HepG2 (cell line): Measurements from ENCODE around the gene FAM219A. TPM values are rescaled to one million over a fixed set of nuclear protein-coding genes. Genes with fewer than 3 reads are reported as not detected.

ENCODE experiments used
- CBX5 ChIP-seq: sonication (generic); formaldehyde crosslinking; IDR thresholded peaks from 2 replicates; pipeline ENCODE4 v1.4.0; 2020; ENCODE audit warnings: missing genetic modification reagents, borderline replicate concordance
- GATAD1 ChIP-seq: IDR thresholded peaks from 2 replicates; pipeline ENCODE4 v1.6.1; 2016; ENCODE audit warnings: missing genetic modification reagents, missing compliant biosample characterization
- KLF15 ChIP-seq: sonication (generic); formaldehyde crosslinking; IDR thresholded peaks from 2 replicates; pipeline ENCODE4 v1.8.1; 2023; ENCODE audit warnings: borderline replicate concordance, mild to moderate bottlenecking, inconsistent platforms, missing genetic modification reagents, mixed read lengths
- PHF5A ChIP-seq: IDR thresholded peaks from one replicate; pipeline ENCODE4 v1.6.1; 2018; ENCODE audit warnings: low read depth, missing genetic modification reagents; ENCODE audit not compliant: unreplicated experiment
- POLR2AphosphoS5 ChIP-seq: IDR thresholded peaks from 2 replicates; pipeline ENCODE4 v1.6.1; 2012; ENCODE audit warnings: low read depth, low read length
- SNAPC2 ChIP-seq: sonication (generic); formaldehyde crosslinking; IDR thresholded peaks from 2 replicates; pipeline ENCODE4 v1.8.1; 2022; ENCODE audit warnings: mild to moderate bottlenecking, missing genetic modification reagents
- SOX5 ChIP-seq: IDR thresholded peaks from 2 replicates; pipeline ENCODE4 v1.6.1; 2016; ENCODE audit warnings: borderline replicate concordance
- ZBTB21 ChIP-seq: sonication (generic); formaldehyde crosslinking; IDR thresholded peaks from 2 replicates; pipeline ENCODE4 v1.4.0; 2020; ENCODE audit warnings: missing genetic modification reagents
- ZFP36L2 ChIP-seq: sonication (generic); formaldehyde crosslinking; IDR thresholded peaks from 2 replicates; pipeline ENCODE4 v1.4.0; 2020; ENCODE audit warnings: missing genetic modification reagents
- ZKSCAN8 ChIP-seq: IDR thresholded peaks from 2 replicates; pipeline ENCODE4 v1.6.1; 2016; ENCODE audit warnings: borderline replicate concordance, missing genetic modification reagents, missing compliant biosample characterization
- ZNF274 ChIP-seq: sonication (generic); formaldehyde crosslinking; IDR thresholded peaks from 2 replicates; pipeline ENCODE4 v1.5.1; 2020; ENCODE audit warnings: mild to moderate bottlenecking, missing genetic modification reagents
- ZSCAN29 ChIP-seq: sonication (generic); formaldehyde crosslinking; conservative IDR thresholded peaks from 2 replicates; pipeline ENCODE4 v1.4.0; 2020; ENCODE audit warnings: mild to moderate bottlenecking, missing genetic modification reagents
- polyA plus RNA-seq, 8 experiments: library from polyadenylated mRNA; depleted of rRNA in 3 of 8; stranded (reverse) in 7 of 8; unstranded in 1 of 8; fragments of >200 nt; fragmentation: Illumina TruSeq in 4 of 8; extraction: Trizol in 4 of 8; gene quantifications; 2 replicates each; pipeline versions ENCODE4 v1.2.1 to v1.2.3, GENCODE V29; 2011 to 2016; ENCODE audit warnings: low read depth in 4 of 8, missing spikeins in 1 of 8, mixed read lengths in 1 of 8; ENCODE audit not compliant: insufficient read depth in 1 of 8
- total RNA-seq, 5 experiments: library from RNA; depleted of rRNA; stranded (reverse); fragments of >200 nt; fragmentation: Illumina TruSeq; extraction: Trizol; gene quantifications; 2 replicates each; pipeline ENCODE4 v1.2.3, GENCODE V29; 2016; ENCODE audit warnings: low read depth in 1 of 5
- TF ChIP-seq, protein P1 (sequence below): sonication (generic); formaldehyde crosslinking; IDR thresholded peaks from 2 replicates; pipeline ENCODE4 v1.4.0; 2020; ENCODE audit warnings: missing genetic modification reagents
- TF ChIP-seq, protein P2 (sequence below): sonication (generic); formaldehyde crosslinking; IDR thresholded peaks from 2 replicates; pipeline ENCODE4 v1.4.0; 2020; ENCODE audit warnings: missing genetic modification reagents; ENCODE audit errors: not compliant biosample characterization
- TF ChIP-seq, protein P3 (sequence below): sonication (generic); formaldehyde crosslinking; IDR thresholded peaks from 2 replicates; pipeline ENCODE4 v1.5.1; 2020; ENCODE audit warnings: missing genetic modification reagents, mild to moderate bottlenecking, borderline replicate concordance

The FAM219A gene
- total and polyA plus RNA-seq, 2 of the 13 experiments (the other 11 are each of a cell fraction or from before 2014, with no cell fraction given), result 3.9 to 6.4 TPM

DNA sequence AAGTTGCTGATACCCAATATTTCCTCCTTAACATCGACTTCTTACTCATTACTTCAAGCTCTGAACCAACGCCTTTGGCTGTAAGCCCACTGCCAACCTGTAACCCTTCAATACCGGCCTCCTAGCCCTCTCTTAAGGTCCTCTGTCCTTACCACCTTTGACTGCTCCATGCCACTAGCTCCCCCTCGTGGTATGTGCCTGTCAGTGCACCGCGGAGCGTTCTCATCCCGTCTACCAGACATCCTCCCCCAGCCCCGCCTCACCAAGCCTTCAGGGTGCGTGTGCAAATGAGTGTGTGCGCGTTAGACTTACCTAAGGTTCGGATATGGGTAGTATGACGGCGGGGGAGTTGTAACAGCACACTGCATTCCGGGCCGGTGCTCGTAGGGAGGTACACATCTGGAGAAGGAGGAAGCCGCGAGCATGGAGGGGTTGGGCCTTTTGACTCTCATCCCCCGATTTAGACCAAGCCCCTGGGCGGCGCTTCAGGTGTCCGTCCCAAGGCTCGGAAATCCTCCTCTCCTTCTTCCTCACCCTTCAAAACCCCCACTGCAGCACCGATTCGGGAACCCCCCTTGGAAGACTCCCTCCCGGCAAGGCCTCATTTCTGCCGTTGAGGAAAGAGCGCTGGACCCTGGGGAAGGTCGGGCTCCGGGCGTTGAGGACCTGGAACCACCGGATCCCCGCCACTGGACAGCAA is 78.9 kb downstream of the FAM219A start (continued):
- TF ChIP-seq SOX5 (CRISPR knock-in tag) (0 out of 2 replicates have a peak, but pooled peaks have one; percentile 34), SNAPC2 (CRISPR knock-in tag) (peak; percentile 72; the same call in 1 of the 2 replicates), CBX5 (CRISPR knock-in tag) (peak; percentile 45; the same call in 1 of the 2 replicates), ZFP36L2 (CRISPR knock-in tag) (no peak), ZNF274 (CRISPR knock-in tag) (peak; percentile 10), PHF5A (peak; percentile 47), GATAD1 (CRISPR knock-in tag) (peak; percentile 60; the same call in 1 of the 2 replicates), KLF15 (CRISPR knock-in tag) (no peak), POLR2AphosphoS5 (no peak; the same call in 1 of the 2 replicates), ZKSCAN8 (CRISPR knock-in tag) (peak; percentile 45; the same call in 1 of the 2 replicates), ZSCAN29 (CRISPR knock-in tag) (peak; percentile 75; the same call in 1 of the 2 replicates), ZBTB21 (no peak)
- TF ChIP-seq, protein P1, sequence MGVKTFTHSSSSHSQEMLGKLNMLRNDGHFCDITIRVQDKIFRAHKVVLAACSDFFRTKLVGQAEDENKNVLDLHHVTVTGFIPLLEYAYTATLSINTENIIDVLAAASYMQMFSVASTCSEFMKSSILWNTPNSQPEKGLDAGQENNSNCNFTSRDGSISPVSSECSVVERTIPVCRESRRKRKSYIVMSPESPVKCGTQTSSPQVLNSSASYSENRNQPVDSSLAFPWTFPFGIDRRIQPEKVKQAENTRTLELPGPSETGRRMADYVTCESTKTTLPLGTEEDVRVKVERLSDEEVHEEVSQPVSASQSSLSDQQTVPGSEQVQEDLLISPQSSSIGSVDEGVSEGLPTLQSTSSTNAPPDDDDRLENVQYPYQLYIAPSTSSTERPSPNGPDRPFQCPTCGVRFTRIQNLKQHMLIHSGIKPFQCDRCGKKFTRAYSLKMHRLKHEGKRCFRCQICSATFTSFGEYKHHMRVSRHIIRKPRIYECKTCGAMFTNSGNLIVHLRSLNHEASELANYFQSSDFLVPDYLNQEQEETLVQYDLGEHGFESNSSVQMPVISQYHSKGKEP, result no peak
- TF ChIP-seq, protein P2, sequence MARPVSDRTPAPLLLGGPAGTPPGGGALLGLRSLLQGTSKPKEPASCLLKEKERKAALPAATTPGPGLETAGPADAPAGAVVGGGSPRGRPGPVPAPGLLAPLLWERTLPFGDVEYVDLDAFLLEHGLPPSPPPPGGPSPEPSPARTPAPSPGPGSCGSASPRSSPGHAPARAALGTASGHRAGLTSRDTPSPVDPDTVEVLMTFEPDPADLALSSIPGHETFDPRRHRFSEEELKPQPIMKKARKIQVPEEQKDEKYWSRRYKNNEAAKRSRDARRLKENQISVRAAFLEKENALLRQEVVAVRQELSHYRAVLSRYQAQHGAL (CRISPR knock-in tag), result no peak
- TF ChIP-seq, protein P3, sequence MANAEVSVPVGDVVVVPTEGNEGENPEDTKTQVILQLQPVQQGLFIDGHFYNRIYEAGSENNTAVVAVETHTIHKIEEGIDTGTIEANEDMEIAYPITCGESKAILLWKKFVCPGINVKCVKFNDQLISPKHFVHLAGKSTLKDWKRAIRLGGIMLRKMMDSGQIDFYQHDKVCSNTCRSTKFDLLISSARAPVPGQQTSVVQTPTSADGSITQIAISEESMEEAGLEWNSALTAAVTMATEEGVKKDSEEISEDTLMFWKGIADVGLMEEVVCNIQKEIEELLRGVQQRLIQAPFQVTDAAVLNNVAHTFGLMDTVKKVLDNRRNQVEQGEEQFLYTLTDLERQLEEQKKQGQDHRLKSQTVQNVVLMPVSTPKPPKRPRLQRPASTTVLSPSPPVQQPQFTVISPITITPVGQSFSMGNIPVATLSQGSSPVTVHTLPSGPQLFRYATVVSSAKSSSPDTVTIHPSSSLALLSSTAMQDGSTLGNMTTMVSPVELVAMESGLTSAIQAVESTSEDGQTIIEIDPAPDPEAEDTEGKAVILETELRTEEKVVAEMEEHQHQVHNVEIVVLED (CRISPR knock-in tag), result no peak; the same call in 1 of the 2 replicates
